ENCODE results near the gene THSD7A. TPM values are rescaled to one million over a fixed set of nuclear protein-coding genes. Genes with fewer than 3 reads are reported as not detected.

THSD7A gene
- total and polyA plus RNA-seq, 2 of the 4 experiments (the other 2 are of a cell fraction) = 0.02 to 0.18 TPM

- H3K9me1 ChIP-seq (ENCODE audit: insufficient read depth, low read length) = no peaks in the 10 kb centered on the region
- no peak overlapping the region for H3K56ac ChIP-seq (ENCODE audit: extremely low read depth, insufficient read depth, low read length)
- DNase-seq = no peak
- intact Hi-C loops (cut with micrococcal nuclease) = no loop called here
- no peak overlapping the region for H2AFZ ChIP-seq (replicated peaks; ENCODE audit: low read length, poor library complexity)
- H3K4me2 ChIP-seq (ENCODE audit: low read depth, low read length) = no peak overlapping the region
- no peak overlapping the region for H3K4ac ChIP-seq (ENCODE audit: low read depth, low read length)
- ChIA-PET POLR2A (ENCODE audit: unreplicated experiment) (no interaction called here), CTCF (no interaction called here)
- no peak overlapping the region for H2BK120ac ChIP-seq (ENCODE audit: low read depth, low read length)
- ATAC-seq (ENCODE audit: low read depth) = no peak
- H2BK5ac ChIP-seq (ENCODE audit: low read depth, low read length, poor library complexity, severe bottlenecking) = no peak overlapping the region
- no CpG with 5 or more reads among the region's 1 CpG for WGBS, 2 experiments (ENCODE audit: extremely low coverage in 2 of 2, insufficient read length in 1 of 2)
- dilution Hi-C loops (cut with HindIII; ENCODE audit: low sequenced_read_pairs, unreplicated experiment) = no loop called here
- in situ Hi-C loops (cut with MboI; ENCODE audit: low sequenced_read_pairs) = no loop called here
- no peak overlapping the region for H3K9ac ChIP-seq (ENCODE audit: low read depth, low read length)
- no peaks in the 10 kb centered on the region for H3K4me1 ChIP-seq (ENCODE audit: control insufficient read depth, insufficient read depth, low read length)
- no peak overlapping the region for H2AK9ac ChIP-seq (replicated peaks; ENCODE audit: low read depth, low read length, poor library complexity)
- H3K27me3 ChIP-seq (ENCODE audit: control insufficient read depth, insufficient read depth, low read length) = no peaks in the 10 kb centered on the region
- no peaks in the 10 kb centered on the region for H3K9me3 ChIP-seq (ENCODE audit: control insufficient read depth, insufficient read depth, low read length)
- no peak overlapping the region for H4K91ac ChIP-seq (ENCODE audit: insufficient read depth, low read depth, low read length)
- no peak overlapping the region for H3K14ac ChIP-seq (replicated peaks; ENCODE audit: low read depth, low read length)
- no peaks in the 10 kb centered on the region for H3K36me3 ChIP-seq (ENCODE audit: control insufficient read depth, insufficient read depth, low read length)
- H4K8ac ChIP-seq (ENCODE audit: low read depth in 2 of 2, low read length in 2 of 2) = no peak overlapping the region
- H3K23ac ChIP-seq (ENCODE audit: low read depth, low read length) = no peak overlapping the region
- H2BK15ac ChIP-seq (ENCODE audit: low read depth, low read length) = no peak overlapping the region
- H2AK5ac ChIP-seq (ENCODE audit: low read depth, low read length) = no peak overlapping the region
- H2BK20ac ChIP-seq (ENCODE audit: low read depth, low read length) = no peak overlapping the region
- no peak overlapping the region for H4K5ac ChIP-seq (ENCODE audit: low read depth, low read length)
- BruUV-seq (replicated peaks) = no TSS peak
- H4K20me1 ChIP-seq (ENCODE audit: insufficient read depth, low read length) = no peaks in the 10 kb centered on the region
- H3K4me3 ChIP-seq (ENCODE audit: insufficient read depth, low read depth, low read length) = no peak overlapping the region
- no peak for TF ChIP-seq SMC3 (IDR thresholded peaks at IDR 0.05; ENCODE audit: low read depth, low read length)
- TF ChIP-seq CTCF (conservative IDR thresholded peaks at IDR 0.05; ENCODE audit: low read depth, low read length) = no peak
- TF ChIP-seq NFE2L2 (IDR thresholded peaks at IDR 0.05; ENCODE audit: low read depth, low read length) = no peak
- TF ChIP-seq, protein P1, sequence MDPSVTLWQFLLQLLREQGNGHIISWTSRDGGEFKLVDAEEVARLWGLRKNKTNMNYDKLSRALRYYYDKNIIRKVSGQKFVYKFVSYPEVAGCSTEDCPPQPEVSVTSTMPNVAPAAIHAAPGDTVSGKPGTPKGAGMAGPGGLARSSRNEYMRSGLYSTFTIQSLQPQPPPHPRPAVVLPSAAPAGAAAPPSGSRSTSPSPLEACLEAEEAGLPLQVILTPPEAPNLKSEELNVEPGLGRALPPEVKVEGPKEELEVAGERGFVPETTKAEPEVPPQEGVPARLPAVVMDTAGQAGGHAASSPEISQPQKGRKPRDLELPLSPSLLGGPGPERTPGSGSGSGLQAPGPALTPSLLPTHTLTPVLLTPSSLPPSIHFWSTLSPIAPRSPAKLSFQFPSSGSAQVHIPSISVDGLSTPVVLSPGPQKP (IDR thresholded peaks at IDR 0.05; ENCODE audit: borderline replicate concordance, low read depth, low read length) = no peak
- no peak for TF ChIP-seq RAD21 (IDR thresholded peaks at IDR 0.05; ENCODE audit: low read length)
- H3K79me1 ChIP-seq (ENCODE audit: low read depth in 1 of 2, low read length in 2 of 2) = no peaks in the 10 kb centered on the region
- no peak overlapping the region for H3K27ac ChIP-seq (ENCODE audit: insufficient read depth, low read length)
- H3K18ac ChIP-seq (ENCODE audit: low read depth, low read length) = no peak overlapping the region
Measured at GRCh38 chr7:11478426-11478825, 353.6 kb downstream of the THSD7A start.

Measured in IMR-90 (cell line).